ENCODE measurements around the gene TBC1D4.

DNA sequence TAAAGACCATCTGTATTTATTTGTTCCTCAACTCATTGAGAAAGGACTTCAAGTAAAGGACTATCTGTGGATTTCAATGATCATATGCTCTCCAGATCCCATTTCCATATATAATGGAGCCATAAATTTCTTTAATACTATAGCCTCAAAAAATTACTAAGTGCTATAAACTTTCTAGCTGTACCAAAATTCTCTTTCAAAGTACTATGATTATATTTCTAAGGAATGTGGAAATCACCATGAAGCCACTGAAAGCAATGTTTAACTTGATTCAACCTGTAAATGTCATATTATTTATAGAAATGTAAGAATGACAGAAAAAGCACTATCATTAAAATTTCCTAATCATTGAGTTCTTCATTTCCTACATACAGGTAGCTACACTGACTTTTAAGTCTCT is 20.7 kb downstream of the TBC1D4 start:
- TF ChIP-seq, protein P1, sequence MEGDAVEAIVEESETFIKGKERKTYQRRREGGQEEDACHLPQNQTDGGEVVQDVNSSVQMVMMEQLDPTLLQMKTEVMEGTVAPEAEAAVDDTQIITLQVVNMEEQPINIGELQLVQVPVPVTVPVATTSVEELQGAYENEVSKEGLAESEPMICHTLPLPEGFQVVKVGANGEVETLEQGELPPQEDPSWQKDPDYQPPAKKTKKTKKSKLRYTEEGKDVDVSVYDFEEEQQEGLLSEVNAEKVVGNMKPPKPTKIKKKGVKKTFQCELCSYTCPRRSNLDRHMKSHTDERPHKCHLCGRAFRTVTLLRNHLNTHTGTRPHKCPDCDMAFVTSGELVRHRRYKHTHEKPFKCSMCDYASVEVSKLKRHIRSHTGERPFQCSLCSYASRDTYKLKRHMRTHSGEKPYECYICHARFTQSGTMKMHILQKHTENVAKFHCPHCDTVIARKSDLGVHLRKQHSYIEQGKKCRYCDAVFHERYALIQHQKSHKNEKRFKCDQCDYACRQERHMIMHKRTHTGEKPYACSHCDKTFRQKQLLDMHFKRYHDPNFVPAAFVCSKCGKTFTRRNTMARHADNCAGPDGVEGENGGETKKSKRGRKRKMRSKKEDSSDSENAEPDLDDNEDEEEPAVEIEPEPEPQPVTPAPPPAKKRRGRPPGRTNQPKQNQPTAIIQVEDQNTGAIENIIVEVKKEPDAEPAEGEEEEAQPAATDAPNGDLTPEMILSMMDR (IDR thresholded peaks at IDR 0.05): no peak
- TF ChIP-seq POLR2A (IDR thresholded peaks at IDR 0.05) (no peak), EP300 (IDR thresholded peaks at IDR 0.05) (no peak)
